HG03558 (cell line): ENCODE results near the gene PPM1F.

ENCODE experiments used
- ATAC-seq: cut with Tn5 transposase; IDR thresholded peaks from one replicate; pipeline ENCODE4 v1.9.1; 2021; ENCODE audit warnings: moderate number of reproducible peaks; ENCODE audit not compliant: unreplicated experiment; ENCODE audit errors: extremely low read depth

PPM1F gene

GRCh38 chr22:21961886-21962654 is 9.4 kb upstream of the PPM1F start:
- no peak for ATAC-seq

- no peak for ATAC-seq
Measured at GRCh38 chr22:21961127-21961867, 8.6 kb upstream of the PPM1F start.

- no peak for ATAC-seq
Measured at GRCh38 chr22:21960200-21961126, 7.8 kb upstream of the PPM1F start.

GRCh38 chr22:21959274-21960074 is 6.8 kb upstream of the PPM1F start:
- no peak for ATAC-seq

GRCh38 chr22:21958360-21959273 is 6.0 kb upstream of the PPM1F start:
- no peak for ATAC-seq

GRCh38 chr22:21951931-21952465 is 650 bp downstream of the PPM1F start:
- no peak for ATAC-seq

- no peak for ATAC-seq
Measured at GRCh38 chr22:21951062-21951461, 1.6 kb downstream of the PPM1F start.

- ATAC-seq = no peak
Measured at GRCh38 chr22:21949948-21950347, 2.7 kb downstream of the PPM1F start.

- no peak for ATAC-seq
Measured at GRCh38 chr22:21949569-21949918, 3.1 kb downstream of the PPM1F start.

GRCh38 chr22:21948824-21949568 is 3.7 kb downstream of the PPM1F start:
- ATAC-seq = no peak

- ATAC-seq = no peak
Measured at GRCh38 chr22:21948390-21948789, 4.3 kb downstream of the PPM1F start.

- ATAC-seq = no peak
Measured at GRCh38 chr22:21947040-21948014, 5.3 kb downstream of the PPM1F start.

GRCh38 chr22:21946262-21946925 is 6.3 kb downstream of the PPM1F start:
- ATAC-seq = no peak

GRCh38 chr22:21945453-21946261 is 7.0 kb downstream of the PPM1F start:
- no peak for ATAC-seq

GRCh38 chr22:21944871-21945270 is 7.8 kb downstream of the PPM1F start:
- ATAC-seq = no peak
